ENCODE data around the gene RPL38.

RPL38 gene

DNA sequence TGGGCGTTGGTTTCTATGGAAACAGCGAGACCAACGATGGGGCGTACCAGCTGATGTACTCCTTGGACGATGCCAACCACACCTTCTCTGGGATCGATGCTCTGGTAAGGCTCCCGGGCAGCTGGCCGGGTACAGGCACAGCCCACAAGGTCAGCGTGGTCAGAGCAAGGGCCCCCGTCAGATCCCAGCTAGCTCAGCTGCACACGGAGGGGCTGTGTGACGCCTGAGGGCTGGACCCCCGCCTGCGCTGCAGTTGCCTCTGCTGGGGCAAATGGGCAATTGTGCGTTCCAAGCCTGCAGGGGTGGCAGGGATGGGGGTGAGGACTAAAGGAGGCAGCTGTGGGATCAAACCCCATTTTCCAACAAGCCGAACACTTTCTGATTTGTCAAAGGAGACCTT, 27.4 kb downstream of the RPL38 start:
- DNase-seq: no peak

DNA sequence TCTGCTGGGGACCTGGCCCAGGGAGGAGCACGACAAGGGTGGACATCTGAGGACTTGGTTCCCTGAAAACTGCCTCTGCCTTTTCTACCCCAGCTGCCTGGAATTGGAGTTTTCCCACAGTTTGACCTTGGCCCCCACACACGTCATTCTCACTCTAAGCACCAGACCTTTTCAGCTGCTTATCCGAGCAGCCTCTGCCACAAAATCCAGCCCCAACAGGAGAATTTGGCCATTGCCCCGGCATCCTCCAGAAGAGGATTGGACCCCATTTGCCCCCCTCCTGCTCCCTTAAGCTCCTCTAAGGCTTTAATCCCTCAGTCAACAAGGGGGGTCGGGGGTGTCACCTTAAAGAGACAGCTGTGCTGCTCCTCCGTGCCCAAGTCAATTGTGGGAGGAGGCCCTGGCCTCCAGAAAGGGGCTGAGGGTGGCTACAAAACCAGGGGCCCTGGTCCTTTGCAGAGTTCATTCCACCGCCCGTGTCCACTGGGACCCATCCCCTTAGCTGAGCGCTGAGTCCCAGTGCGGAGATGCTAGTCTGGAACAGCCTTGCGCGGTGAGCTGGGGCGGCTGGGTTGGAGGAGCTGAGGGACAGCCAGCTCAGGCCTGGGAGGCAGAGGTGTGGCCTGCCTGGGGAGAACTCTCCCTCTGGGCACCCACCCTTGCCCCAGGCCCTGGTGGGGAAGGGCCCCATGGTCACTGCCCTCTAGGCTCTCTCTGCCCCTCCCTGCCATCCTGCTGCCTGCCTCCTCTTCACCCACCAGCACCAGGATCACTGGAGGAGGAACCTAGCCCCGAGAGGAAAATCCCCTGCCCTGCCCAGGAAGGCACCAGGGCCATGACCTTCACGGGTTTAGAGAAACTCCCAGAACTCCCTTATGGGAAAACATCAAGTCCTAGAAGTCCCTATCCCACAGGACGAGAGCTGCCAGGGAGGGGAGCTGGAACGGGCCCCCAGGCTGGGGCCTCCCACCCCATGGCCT, 28.7 kb downstream of the RPL38 start:
- DNase-seq: no peak

DNA sequence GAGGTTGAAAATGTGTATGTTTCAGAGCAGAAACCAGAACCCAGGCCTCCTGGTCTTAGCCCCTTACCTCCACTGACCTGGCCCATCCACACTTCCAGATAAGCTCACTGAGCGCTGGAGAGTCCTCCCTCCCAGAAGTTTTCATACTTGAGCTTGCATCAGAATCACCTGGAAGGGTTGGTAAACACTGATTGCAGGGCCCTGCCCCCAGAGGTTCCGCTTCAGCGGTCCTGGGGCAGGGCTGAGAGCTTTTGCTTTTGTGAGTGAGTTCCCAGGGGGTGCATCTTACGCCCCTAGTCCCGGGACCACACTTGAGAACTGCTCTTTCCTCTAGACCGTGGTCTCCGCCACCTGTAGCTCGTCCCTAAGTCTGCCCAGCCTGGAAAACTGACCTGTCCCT, 30.5 kb downstream of the RPL38 start:
- no peak for DNase-seq

DNA sequence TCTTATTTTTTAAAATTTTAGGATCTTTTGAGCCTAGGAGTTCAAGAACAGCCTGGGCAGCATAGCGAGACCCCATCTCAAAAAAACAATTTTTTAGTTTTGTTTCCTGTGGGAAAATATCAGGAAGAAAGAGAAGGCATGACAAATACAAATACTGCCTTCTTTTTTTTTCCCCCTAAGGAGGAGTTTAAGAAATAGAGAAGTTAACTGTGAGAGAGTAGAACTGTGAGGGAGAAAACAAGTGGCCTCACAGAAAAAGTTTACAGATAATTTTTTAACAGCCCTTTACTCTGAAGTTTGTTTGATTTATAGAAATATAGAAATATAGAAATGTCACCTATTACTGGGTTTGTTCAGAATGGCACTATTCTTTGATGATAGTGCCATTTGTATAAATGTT, 31.0 kb downstream of the RPL38 start:
- DNase-seq: no peak

DNA sequence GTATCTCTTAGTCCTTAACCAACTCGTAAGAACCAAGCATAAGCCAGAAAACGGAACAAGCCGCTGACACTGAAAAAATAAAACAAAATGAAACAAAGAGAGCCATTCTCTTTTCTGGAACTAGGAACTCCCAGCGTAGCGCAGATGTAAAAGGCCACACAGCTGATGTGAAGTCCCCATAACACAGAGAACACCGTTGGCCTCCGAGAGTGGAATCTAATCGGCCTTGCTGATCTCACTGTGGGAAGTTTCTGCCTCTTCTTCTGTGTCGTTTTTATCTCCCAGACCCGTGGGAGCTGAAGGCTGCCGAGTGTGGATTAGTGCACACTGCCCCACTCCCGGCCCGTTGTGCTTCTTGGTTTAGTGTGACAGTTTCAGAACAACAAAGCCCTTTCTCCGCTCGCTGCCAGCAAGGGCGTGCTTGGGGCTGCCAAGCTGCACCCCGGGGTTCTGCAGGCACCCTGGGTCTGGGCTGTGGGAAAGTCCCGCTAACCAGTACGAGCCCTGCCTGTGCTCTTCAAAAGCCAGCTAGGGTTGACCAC, 31.6 kb downstream of the RPL38 start:
- no peak for DNase-seq

DNA sequence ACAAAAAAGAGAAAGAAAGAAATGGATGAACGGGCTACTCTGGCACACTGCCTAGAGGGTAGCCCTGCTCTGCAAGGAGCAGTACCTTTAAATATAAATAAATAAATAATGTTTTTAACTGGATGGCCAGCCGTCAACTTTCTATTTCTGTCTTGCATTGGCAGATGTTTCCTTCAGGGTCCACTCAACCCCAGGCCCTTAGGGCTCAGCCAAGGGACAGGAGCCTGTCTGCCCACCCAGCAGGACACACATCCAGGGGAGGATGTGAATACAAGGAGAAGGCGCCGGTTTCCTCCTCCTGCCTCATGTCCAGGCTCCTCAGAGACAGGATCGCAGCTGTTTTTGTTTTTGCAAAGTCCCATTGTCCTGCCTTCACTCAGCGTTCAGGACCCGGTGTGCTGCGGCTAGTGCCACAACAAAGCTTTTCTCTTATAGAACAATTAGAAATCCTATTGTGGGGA, 32.5 kb downstream of the RPL38 start:
- DNase-seq: no peak

DNA sequence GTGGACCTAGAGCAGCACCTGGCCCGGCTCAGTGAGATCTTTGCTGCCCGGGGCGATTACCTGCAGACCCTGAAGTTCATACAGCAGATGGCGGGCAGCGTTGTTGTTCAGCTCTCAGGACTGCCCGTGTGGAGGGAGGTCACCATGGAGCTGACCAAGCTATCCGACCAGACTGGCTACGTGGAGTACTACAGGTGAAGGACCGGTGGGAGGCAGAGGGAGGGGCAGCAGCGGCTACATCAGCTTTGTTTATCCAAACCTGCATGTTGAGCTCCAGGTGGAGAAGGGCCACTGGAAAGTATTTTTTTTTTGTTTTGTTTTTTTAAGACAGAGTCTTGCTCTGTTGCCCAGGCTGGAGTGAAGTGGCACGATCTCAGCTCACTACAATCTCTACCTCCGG, 33.8 kb downstream of the RPL38 start:
- DNase-seq: no peak

DNA sequence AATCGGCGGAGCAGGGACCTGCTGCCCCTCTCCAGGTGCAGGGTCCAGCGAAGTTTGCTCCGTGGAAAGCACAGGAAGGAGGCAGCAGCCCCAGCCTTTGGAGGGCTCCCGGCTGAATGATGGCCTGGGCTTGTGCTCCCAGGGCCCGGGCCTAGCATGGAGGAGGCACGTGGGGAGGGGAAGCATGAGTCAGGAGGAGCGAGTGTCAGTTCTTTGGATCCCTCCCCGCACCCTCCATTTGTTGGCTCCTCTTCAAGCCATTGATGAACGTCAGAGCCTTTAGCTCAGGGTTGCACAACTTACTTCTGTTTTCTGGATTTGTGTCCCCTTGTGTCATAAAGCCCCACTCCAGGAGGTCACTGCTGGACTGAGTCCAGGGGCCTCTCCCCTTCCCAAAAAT, 35.7 kb downstream of the RPL38 start:
- DNase-seq: no peak

DNA sequence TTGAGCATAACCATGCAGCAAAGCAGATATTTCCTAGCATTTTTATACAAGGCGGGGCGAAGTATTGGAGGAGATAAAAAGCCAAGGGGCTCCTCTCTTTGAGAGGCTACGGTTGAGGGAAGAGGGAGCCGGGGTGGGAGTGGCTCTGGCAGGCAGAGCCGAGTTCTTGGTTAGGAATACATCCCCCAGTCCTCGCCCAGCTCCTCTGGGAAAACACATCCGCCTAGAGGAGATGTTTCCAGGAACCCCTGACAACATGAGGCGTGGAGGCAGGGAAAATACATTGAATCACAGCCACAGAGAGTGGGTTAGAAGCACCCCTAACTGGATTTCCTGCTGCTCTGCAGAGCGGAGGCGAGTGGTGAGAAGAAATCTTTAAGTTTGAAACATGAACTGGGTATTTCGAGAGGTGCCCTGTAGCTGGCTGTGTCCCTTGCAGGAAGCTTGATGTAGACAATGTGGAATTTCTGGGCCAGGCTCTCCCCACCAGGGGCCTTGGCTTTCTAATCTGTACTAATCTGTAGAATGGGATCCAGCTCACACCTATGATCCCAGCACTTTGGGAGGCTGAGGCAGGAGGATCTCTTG, 37.2 kb downstream of the RPL38 start:
- no peak for DNase-seq

DNA sequence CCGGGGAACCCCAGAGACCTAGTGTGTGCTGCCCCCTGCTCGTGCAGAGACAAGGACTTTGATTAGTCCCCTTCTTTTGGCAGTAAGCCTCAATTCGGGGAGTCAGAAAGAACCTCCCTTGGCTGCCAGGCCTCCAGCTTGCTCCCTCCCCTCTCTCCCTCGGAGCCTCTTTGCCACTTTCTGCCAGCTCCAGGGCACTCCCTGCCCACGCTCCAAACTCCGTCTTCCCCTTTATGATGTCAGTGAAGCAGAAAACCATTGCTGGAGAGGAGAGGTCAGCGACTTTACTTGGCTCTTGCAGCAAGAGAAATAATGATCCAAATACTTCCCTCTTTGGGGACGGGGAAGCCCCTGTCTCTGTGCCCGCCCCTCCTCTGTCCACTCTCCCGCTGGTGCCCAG, 38.0 kb downstream of the RPL38 start:
- no peak for DNase-seq

DNA sequence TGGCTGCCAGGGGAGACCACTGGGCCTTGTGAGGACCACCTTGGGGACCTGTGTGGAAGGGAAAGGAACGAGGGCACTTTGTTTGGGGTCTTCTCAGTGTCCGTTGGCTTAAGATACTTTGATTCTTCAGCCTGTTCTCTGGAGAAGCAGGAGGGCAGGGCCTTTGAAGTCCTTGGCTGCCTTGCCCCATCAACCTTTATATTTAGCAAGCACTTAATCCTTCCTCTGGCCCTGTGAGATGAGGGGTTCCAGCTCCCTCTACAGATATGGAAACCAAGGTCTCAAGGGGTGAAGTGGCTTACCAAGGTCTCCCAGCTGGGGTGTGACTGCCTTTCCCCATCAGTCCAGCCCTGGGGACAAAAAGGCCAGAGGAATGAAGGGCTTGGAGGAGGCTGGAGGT, 38.4 kb downstream of the RPL38 start:
- no peak for DNase-seq

DNA sequence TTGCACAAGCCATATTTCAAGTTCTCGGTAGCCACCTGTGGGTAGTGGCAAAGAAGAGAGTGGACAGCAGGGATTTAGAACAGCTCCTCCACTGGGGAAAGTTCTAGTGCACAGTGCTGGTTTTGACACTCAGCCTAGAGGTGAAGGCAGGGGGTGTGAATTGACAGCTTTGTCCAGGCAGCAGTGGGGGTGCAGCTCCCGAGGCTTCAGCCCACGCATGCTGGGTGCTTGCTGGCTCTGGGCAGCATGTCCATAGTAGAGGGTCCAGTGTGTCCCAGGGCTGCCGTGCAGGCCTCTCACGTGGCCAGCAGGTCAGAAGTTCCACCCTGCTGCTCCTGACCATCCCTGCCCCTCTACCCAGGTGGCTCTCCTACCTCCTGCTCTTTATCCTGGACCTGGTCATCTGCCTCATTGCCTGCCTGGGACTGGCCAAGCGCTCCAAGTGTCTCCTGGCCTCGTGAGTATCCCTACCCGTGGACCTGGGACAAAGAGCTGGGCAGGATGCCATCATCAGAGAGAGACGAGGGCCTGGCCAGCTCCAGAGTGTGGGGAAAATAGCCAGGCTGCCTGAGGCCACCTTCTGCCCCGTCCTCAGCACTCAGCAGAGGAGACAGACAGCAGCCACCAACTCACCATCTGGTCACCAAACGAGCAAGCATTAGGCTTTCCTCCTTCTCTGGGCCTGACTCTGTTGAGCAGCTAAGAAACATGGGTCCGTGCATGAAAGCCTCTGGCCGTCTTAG, 39.7 kb downstream of the RPL38 start:
- DNase-seq: no peak

DNA sequence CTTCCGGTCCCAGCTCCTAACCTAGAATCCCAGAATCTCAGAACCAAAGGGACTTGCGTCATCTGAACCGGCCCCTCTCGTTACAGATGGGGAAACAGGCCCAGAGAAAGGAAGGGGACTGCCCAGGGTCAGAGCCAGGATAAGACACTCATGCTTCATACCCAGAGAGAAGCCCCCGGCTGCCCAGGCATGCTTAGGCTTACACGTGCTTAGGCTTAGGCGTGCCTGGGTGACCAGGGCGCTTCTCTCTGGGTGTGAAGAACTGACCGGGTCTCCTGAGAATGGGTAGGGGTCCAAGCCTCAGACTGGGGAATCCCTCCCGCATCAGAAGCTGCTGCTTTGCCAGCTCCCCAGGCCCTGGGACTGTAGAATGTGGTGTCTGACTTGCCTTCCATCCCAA, 40.6 kb downstream of the RPL38 start:
- no peak for DNase-seq

DNA sequence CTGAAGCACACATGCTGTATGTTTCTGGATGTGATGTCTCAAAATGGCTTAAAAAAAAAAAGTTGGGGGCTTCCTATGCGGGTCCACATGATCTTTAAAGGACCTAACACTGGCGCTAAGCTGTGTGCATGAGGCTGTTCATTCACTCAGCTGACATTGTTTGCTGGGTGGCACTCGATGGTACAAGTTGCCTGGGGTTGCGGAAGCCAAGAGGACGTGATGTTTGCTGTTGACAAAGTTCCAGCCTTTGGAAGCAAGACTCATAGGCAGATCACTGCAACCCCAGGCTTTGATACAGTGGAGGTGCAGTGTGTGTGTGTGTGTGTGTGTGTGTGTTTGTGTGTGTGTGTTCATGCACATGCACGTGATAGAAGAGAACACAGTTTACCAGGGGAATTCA, 41.1 kb downstream of the RPL38 start:
- DNase-seq: no peak

DNA sequence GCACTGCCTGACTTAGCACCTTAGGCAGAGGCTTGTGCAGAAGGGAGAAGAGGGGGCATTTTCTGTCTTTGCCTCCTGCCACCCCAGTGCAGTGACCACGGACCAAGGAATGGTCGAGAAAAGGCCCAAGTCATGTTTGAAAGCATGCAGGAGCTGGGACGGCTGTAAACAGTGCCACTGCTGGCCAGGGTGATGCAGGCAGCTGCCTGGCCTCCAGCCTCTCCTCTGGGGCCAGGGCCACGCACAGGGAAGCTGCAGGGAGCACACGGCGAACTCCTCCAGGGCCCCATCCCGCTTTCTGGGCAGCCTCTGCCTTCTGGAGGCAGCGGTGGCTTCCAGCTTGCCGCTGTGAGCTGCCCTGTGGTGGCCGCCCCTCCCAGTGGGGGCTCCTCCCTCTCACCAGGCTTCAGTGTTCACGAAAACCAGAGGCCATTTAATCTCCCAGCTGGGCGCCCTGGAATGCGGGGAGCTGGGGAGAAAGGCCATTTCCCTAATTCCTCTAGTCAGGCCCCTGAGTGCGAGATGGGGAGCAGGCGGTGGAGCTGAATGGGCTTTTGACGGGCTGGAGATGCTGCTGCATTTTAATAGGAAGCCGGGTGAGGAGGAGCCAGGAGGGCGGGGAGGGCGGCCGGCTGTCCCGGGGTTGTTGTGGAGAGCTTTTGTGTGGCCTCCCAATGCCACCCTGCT, 41.8 kb downstream of the RPL38 start:
- DNase-seq: peak; percentile 23

DNA sequence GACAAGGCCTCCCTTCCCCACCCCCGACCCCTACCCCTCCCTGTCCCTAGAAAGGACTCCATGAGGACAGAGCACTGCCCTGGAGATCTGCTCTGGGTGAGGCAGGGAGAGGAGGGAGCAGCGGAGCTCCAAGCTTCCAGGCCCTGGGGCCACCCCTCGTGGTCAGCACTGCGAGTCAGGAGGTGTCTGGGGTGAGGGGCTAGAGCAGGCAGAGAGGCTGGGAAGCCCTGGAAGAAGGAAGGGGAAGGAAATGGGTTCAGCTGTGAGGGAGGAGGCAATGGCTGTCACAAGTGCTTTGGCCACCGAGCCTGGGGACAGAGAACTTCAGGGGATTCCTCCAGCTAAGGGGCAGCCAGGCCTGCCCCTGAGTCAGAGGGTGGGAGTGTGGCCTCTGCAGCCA, 42.4 kb downstream of the RPL38 start:
- DNase-seq: no peak

DNA sequence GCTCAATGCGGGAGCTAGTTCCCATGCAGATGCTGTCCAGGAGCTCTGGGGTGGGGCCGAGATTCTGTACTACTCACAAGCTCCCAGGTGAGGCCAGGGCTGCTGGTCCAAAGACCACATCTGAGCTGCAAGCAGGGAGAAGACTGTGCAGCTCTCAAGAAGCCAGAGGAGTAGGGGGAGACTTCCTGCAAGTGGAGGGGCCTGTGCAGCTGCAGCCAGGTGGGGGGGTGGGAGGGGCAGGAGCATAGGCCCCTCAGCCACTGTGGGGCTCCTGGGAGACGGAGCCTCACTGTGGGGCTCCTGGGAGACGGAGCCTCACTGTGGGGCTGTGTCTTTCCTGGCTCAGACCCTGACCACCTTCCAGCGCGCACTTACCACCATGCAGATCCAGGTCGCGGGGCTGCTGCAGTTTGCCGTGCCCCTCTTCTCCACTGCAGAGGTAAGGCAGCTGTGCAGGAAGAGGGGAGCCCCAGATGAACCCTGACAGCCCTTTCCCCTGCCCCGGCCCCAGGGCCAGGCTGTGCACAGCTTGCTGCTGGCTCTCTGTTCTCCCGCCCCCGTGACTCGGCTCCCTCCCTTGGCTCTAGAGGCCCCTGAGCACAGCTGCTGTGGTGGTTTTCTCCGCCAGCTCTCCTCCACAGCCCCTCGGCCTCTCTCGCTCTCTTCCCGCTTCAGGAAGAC, 46.3 kb downstream of the RPL38 start:
- DNase-seq: no peak

DNA sequence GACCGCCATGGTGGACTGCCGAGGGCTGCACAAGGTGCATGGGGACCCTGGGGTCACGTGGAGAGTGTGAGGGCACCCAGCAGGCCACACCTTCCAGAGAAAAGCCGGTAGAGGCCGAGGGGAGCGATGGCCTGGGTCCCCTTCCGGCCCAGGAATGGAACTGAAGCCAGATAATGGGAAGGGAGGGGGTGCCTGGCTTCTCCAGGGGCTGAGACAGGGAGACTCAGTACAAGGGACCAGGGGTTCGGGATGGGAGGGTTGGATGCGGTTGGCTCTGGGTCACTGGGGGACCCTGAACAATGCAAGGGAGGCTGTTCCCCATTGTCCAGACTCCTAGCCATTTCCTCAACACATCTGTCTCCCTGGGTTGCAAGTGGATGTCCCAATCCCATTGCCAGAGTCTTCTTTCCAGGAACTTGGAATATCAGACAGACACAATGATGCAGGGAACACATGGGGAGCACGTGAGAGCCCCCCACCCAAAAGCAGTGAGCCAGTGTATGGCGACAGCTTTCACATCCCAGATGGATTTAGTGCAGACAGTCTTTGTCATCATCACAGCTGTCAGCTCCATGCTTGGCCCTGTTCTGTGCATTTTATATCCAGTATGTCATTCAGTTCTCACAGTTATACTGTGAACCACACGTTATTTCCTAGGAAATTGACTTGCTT, 47.0 kb downstream of the RPL38 start:
- no peak for DNase-seq

DNA sequence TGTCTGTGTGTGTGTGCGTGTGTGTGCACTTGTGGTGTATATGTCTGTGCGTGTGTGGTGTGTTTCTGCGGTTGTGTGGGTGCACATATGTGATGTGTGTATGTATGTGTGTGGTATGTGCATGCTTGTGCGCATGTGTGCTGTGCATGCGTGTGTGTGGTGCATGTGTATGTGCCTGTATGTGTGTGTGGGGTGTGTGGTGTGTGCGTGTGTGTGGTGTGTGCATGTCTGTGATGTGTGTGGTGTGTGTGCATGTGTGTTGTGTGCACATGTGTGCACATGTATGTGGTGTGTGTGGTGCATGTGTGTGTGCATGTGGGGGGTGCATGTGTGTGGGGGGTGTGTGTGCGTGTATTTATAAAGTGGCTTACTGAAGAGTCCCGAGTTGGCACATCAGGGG, 47.6 kb downstream of the RPL38 start:
- no peak for DNase-seq

DNA sequence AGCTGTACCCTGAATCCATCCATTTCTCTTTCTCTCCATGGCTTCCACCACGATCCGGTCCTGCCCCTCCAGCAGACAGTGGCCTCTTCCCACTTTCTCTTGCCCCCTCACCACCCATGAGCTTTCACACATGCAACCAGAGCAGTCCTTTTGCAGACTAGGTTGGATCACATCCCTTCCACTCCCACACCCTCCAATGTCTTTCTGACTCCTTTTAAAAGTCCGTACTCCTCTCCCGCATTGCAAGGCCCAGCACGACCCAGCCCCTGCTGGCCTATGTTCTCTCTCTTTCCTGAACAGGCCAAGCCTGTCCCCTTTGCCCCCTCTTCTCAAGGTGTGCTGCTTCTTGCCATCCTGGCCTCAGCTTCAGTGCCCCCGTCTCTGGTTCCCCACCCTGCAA, 48.1 kb downstream of the RPL38 start:
- no peak for DNase-seq

DNA sequence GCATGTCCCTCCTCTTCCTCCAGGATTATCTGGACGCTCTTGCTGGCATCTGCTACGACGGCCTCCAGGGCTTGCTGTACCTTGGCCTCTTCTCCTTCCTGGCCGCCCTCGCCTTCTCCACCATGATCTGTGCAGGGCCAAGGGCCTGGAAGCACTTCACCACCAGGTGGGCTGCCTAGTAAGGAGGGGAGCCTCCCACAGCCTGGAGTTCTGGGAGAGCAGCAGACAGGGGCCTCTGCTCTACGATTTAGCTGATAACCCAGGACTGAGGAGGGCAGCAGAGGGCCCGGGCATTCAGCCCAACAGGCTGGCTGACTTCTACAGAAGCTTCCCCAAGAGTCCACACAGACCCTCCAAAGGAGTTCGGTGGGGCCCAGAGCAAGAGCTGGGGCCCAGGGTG, 48.7 kb downstream of the RPL38 start:
- DNase-seq: no peak

DNA sequence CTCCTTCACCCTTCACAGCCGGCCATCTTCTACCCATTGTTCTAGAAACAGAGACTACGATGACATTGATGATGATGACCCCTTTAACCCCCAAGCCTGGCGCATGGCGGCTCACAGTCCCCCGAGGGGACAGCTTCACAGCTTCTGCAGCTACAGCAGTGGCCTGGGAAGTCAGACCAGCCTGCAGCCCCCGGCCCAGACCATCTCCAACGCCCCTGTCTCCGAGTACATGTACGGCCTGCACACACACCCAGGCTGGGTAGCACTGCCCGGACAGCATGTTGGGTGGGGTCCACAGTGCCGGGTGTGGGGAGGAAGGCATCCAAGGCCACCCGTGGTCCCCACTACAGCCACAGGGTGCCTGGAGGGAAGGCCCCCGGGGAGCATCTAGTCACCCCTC, 49.6 kb downstream of the RPL38 start:
- DNase-seq: no peak
